Neuronal stem cell (in vitro differentiated cells): ENCODE measurements around the gene NQO2.
"Not testable (repeated sequence)": the region's sequence is repeated elsewhere in the genome, so short reads cannot be mapped to it uniquely, and the experiment has no call there.

Experiments
- DNase-seq: peaks from one replicate; pipeline ENCODE4 v3.0.0-alpha.2; 2013; ENCODE audit warnings: low spot score
- H2AFZ ChIP-seq: one replicate; pipeline ENCODE4 v1.6.1; 2013; ENCODE audit warnings: mild to moderate bottlenecking, low read length, inconsistent platforms
- H2AK5ac ChIP-seq: 2 replicates; pipeline ENCODE4 v1.6.1; 2013; ENCODE audit warnings: low read depth, mild to moderate bottlenecking, inconsistent platforms, low read length, moderate library complexity, mixed read lengths
- H2BK120ac ChIP-seq: 2 replicates; pipeline ENCODE4 v1.6.1; 2013; ENCODE audit warnings: low read depth, mild to moderate bottlenecking, inconsistent platforms, low read length, moderate library complexity, mixed read lengths
- H2BK12ac ChIP-seq: one replicate; pipeline ENCODE4 v1.6.1; 2013; ENCODE audit warnings: low read length, inconsistent platforms
- H2BK15ac ChIP-seq: 2 replicates; pipeline ENCODE4 v1.6.1; 2013; ENCODE audit warnings: mild to moderate bottlenecking, low read length, inconsistent platforms, mixed read lengths
- H2BK5ac ChIP-seq: one replicate; pipeline ENCODE4 v1.6.1; 2013; ENCODE audit warnings: inconsistent platforms, mild to moderate bottlenecking, low read length, moderate library complexity
- H3K14ac ChIP-seq: one replicate; pipeline ENCODE4 v1.6.1; 2013; ENCODE audit warnings: low read length, inconsistent platforms
- H3K18ac ChIP-seq: 2 replicates; pipeline ENCODE4 v1.6.1; 2013; ENCODE audit warnings: low read length, inconsistent platforms
- H3K23ac ChIP-seq: 2 replicates; pipeline ENCODE4 v1.6.1; 2013; ENCODE audit warnings: low read depth, mild to moderate bottlenecking, mixed read lengths, low read length, inconsistent platforms; ENCODE audit not compliant: poor library complexity
- H3K27ac ChIP-seq: replicated peaks from 3 replicates; pipeline ENCODE4 v1.5.1; 2013; ENCODE audit warnings: low read length, inconsistent platforms
- H3K27me3 ChIP-seq, 3 experiments: 2 replicates each; pipeline ENCODE4 v1.6.1; 2013; ENCODE audit warnings: low read length in 3 of 3, mild to moderate bottlenecking in 2 of 3, inconsistent platforms in 1 of 3, low read depth in 1 of 3, mixed read lengths in 1 of 3, moderate library complexity in 1 of 3; ENCODE audit not compliant: control insufficient read depth in 3 of 3, insufficient read depth in 3 of 3
- H3K36me3 ChIP-seq, 2 donors: replicated peaks in 1 of 2; 2 replicates each; pipeline ENCODE4 v1.6.1; 2013; ENCODE audit warnings: low read length in 2 of 2; ENCODE audit not compliant: control insufficient read depth in 2 of 2, insufficient read depth in 2 of 2
- H3K4ac ChIP-seq: 2 replicates; pipeline ENCODE4 v1.6.1; 2013; ENCODE audit warnings: inconsistent platforms, mild to moderate bottlenecking, low read length, moderate library complexity
- H3K4me1 ChIP-seq, 2 donors: 1 replicate in 1 of 2; 2 replicates in 1 of 2; pipeline ENCODE4 v1.6.1; 2013; ENCODE audit warnings: low read length in 2 of 2, low read depth in 1 of 2; ENCODE audit not compliant: control insufficient read depth in 2 of 2, insufficient read depth in 1 of 2
- H3K4me2 ChIP-seq: one replicate; pipeline ENCODE4 v1.6.1; 2013; ENCODE audit warnings: mild to moderate bottlenecking, low read length, inconsistent platforms; ENCODE audit not compliant: insufficient read depth, poor library complexity, severe bottlenecking
- H3K4me3 ChIP-seq, 2 donors: 2 replicates each; pipeline ENCODE4 v1.5.1; 2013; ENCODE audit warnings: low read length in 2 of 2, mild to moderate bottlenecking in 2 of 2, inconsistent platforms in 1 of 2, moderate library complexity in 1 of 2
- H3K79me1 ChIP-seq: one replicate; pipeline ENCODE4 v1.6.1; 2013; ENCODE audit warnings: low read depth, mild to moderate bottlenecking, inconsistent platforms, low read length, moderate library complexity
- H3K9ac ChIP-seq: one replicate; pipeline ENCODE4 v1.6.1; 2013; ENCODE audit warnings: mild to moderate bottlenecking, low read depth, low read length, inconsistent platforms; ENCODE audit not compliant: poor library complexity
- H3K9me3 ChIP-seq, 2 donors: replicated peaks in 1 of 2; 2 replicates each; pipeline versions ENCODE3 to v1.6.1; 2013; ENCODE audit warnings: low read length in 2 of 2, mild to moderate bottlenecking in 2 of 2, inconsistent platforms in 1 of 2, low read depth in 1 of 2, mixed read lengths in 1 of 2, moderate library complexity in 1 of 2; ENCODE audit not compliant: control insufficient read depth in 2 of 2, insufficient read depth in 1 of 2
- H4K8ac ChIP-seq: one replicate; pipeline ENCODE4 v1.6.1; 2013; ENCODE audit warnings: low read depth, mild to moderate bottlenecking, inconsistent platforms, low read length, moderate library complexity
- H4K91ac ChIP-seq: one replicate; pipeline ENCODE4 v1.6.1; 2013; ENCODE audit warnings: low read length, low read depth, mild to moderate bottlenecking, inconsistent platforms; ENCODE audit not compliant: poor library complexity
- WGBS, 2 donors: extraction: QIAGEN DNeasy Blood & Tissue Kit; methylation state at CpG; one replicate each; pipeline ENCODE4 v1.1.7; 2013; ENCODE audit warnings: missing lambda C conversion rate in 2 of 2, mixed read lengths in 1 of 2; ENCODE audit not compliant: insufficient read length in 2 of 2, insufficient replicate concordance in 1 of 2; ENCODE audit errors: extremely low coverage in 2 of 2; 5-methylcytosine and 5-hydroxymethylcytosine counted together

The NQO2 gene

GRCh38 chr6:2998998-2999617 is 586 bp upstream of the NQO2 start:
- H3K27ac ChIP-seq = no peak overlapping the region
- WGBS, 2 donors = no CpG with 5 or more reads among the region's 30 CpGs
- peaks cover 0 to under 1% of the 10 kb centered on the region in 2 donors for H3K36me3 ChIP-seq

GRCh38 chr6:3001146-3001772 is 1.6 kb downstream of the NQO2 start:
- Histone ChIP-seq H4K8ac (no peak overlapping the region), H3K9ac (no peak overlapping the region), H3K4me1 (peaks cover 5 to 9% of the 10 kb centered on the region in 2 donors), H2AFZ (no peak overlapping the region), H3K4ac (no peak overlapping the region), H3K79me1 (no peaks in the 10 kb centered on the region), H3K4me2 (no peak overlapping the region), H2BK15ac (no peak overlapping the region), H2BK120ac (no peak overlapping the region), H3K14ac (no peak overlapping the region), H3K27ac (no peak overlapping the region), H3K27me3 (peaks cover 0 to 7% (median 0%) of the 10 kb centered on the region in 3 experiments), H3K36me3 (peaks cover 5 to 21% of the 10 kb centered on the region in 2 donors), H2BK12ac (no peak overlapping the region), H4K91ac (no peak overlapping the region), H3K4me3 (no peak overlapping the region), H2BK5ac (no peak overlapping the region), H2AK5ac (no peak overlapping the region), H3K23ac (no peak overlapping the region), H3K18ac (no peak overlapping the region), H3K9me3 (no peaks in the 10 kb centered on the region)
- no CpG with 5 or more reads among the region's 11 CpGs for WGBS, 2 donors
- no peak for DNase-seq

More at GRCh38 chr6:2998998-2999617, 586 bp upstream of the NQO2 start:
- peak overlapping the region; percentile 95 for H3K4me2 ChIP-seq
- no peak overlapping the region for H3K4ac ChIP-seq
- no peak overlapping the region for H4K91ac ChIP-seq
- no peak overlapping the region for H4K8ac ChIP-seq
- no peak overlapping the region for H2AK5ac ChIP-seq
- H2BK12ac ChIP-seq = no peak overlapping the region
- H3K9me3 ChIP-seq = no peaks in the 10 kb centered on the region
- H3K4me1 ChIP-seq = peaks cover 5 to 9% of the 10 kb centered on the region in 2 donors
- H3K18ac ChIP-seq = peak overlapping the region; percentile 84
- H2BK5ac ChIP-seq = no peak overlapping the region
- peak overlapping the region; percentile 81 for H3K23ac ChIP-seq
- no peaks in the 10 kb centered on the region for H3K79me1 ChIP-seq
- no peak overlapping the region for H2BK120ac ChIP-seq
- peak overlapping the region; percentile 61 to 80 for H3K4me3 ChIP-seq
- peak overlapping the region; percentile 92 for H2AFZ ChIP-seq
- peak overlapping the region; percentile 67 for H3K14ac ChIP-seq
- H3K27me3 ChIP-seq = peaks cover 0 to 7% (median 0%) of the 10 kb centered on the region in 3 experiments
- H3K9ac ChIP-seq = peak overlapping the region; percentile 65
- no peak overlapping the region for H2BK15ac ChIP-seq
- no peak for DNase-seq

DNA sequence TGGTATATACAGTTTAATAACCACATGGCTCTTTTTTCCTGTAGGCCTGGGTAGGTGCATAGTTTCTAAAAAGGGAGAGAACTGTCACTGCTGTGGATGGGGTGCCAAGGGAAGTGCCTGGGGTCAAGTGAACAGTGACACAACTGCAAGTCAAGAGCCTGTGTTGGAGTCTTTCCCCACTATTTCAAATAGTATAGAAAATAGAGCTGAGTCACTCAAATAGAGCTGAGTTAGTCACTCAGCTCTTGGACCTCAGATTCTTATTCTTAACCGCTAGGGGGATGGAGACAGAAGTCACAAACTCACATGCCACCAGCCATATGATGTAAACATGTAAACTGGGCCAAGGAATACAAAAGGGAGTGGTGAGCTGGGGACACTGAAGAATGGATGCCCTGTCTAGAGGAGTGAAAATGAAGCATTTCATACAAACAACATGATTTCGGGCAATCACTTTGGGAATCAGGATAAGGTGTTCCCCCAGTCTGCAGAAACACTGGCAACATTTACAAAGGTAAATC is 2.1 kb downstream of the NQO2 start:
- no peak overlapping the region for H2AFZ ChIP-seq
- H3K27me3 ChIP-seq = peaks cover 0 to 7% (median 0%) of the 10 kb centered on the region in 3 experiments
- no peaks in the 10 kb centered on the region for H3K9me3 ChIP-seq
- no peak overlapping the region for H3K4ac ChIP-seq
- no peak overlapping the region for H2AK5ac ChIP-seq
- no peak overlapping the region for H3K14ac ChIP-seq
- DNase-seq = no peak
- H2BK5ac ChIP-seq = no peak overlapping the region
- no peak overlapping the region for H3K9ac ChIP-seq
- no peak overlapping the region for H3K4me3 ChIP-seq
- H3K79me1 ChIP-seq = no peaks in the 10 kb centered on the region
- H2BK12ac ChIP-seq = no peak overlapping the region
- no peak overlapping the region for H3K4me2 ChIP-seq
- no peak overlapping the region for H3K23ac ChIP-seq
- peaks cover 5 to 9% of the 10 kb centered on the region in 2 donors for H3K4me1 ChIP-seq
- H2BK120ac ChIP-seq = no peak overlapping the region
- peaks cover 6 to 26% of the 10 kb centered on the region in 2 donors for H3K36me3 ChIP-seq
- no peak overlapping the region for H3K27ac ChIP-seq
- H4K91ac ChIP-seq = no peak overlapping the region
- WGBS, 2 donors = no CpG with 5 or more reads among the region's 2 CpGs
- no peak overlapping the region for H3K18ac ChIP-seq
- H2BK15ac ChIP-seq = no peak overlapping the region
- no peak overlapping the region for H4K8ac ChIP-seq

DNA sequence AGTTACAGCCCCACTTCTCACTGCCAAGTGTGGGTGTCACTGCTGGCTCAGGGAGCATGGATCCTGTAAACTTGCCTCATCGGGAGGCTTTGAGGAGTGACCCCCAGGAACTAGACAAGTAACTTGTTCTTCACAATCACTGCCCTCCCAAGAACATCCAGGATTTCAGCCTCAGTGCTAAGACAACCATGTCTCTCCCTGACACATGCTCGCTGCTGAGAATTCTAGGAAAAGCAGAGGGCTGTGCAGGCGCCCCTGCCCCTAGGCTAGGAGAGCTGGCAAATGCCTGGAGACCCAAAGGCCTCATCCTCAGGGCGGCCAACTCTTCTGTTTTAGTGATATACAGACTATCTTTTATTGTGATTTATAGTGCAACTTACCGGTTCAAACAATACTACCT is 3.5 kb downstream of the NQO2 start:
- not testable (repeated sequence) for H3K14ac ChIP-seq, H3K4me1 ChIP-seq, H4K91ac ChIP-seq, H3K23ac ChIP-seq, H3K9ac ChIP-seq, H3K9me3 ChIP-seq, H3K79me1 ChIP-seq, H3K4me3 ChIP-seq, H3K4ac ChIP-seq, H2BK120ac ChIP-seq, H2AFZ ChIP-seq, H2AK5ac ChIP-seq, H3K4me2 ChIP-seq, H2BK15ac ChIP-seq, H3K27ac ChIP-seq, DNase-seq, H3K18ac ChIP-seq, H4K8ac ChIP-seq, H2BK5ac ChIP-seq, H2BK12ac ChIP-seq, H3K27me3 ChIP-seq
- WGBS, 2 donors = no CpG with 5 or more reads among the region's 5 CpGs
- peaks cover 8 to 35% of the 10 kb centered on the region in 2 donors for H3K36me3 ChIP-seq
